Stimulated activated CD8-positive, alpha-beta memory T cell treated with anti-CD3 and anti-CD28 coated beads, Interleukin-12 subunit alpha, Interleukin-12 subunit beta, amount 100 ng/mL, for 4 hours (primary cell): ENCODE measurements around the gene NT5DC1.
"Not testable (repeated sequence)": the region's sequence is repeated elsewhere in the genome, so short reads cannot be mapped to it uniquely, and the experiment has no call there.

Source experiments
- DNase-seq: peaks from one replicate; pipeline ENCODE4 v3.0.0-alpha.2; 2020; ENCODE audit warnings: low read depth

The NT5DC1 gene

DNA sequence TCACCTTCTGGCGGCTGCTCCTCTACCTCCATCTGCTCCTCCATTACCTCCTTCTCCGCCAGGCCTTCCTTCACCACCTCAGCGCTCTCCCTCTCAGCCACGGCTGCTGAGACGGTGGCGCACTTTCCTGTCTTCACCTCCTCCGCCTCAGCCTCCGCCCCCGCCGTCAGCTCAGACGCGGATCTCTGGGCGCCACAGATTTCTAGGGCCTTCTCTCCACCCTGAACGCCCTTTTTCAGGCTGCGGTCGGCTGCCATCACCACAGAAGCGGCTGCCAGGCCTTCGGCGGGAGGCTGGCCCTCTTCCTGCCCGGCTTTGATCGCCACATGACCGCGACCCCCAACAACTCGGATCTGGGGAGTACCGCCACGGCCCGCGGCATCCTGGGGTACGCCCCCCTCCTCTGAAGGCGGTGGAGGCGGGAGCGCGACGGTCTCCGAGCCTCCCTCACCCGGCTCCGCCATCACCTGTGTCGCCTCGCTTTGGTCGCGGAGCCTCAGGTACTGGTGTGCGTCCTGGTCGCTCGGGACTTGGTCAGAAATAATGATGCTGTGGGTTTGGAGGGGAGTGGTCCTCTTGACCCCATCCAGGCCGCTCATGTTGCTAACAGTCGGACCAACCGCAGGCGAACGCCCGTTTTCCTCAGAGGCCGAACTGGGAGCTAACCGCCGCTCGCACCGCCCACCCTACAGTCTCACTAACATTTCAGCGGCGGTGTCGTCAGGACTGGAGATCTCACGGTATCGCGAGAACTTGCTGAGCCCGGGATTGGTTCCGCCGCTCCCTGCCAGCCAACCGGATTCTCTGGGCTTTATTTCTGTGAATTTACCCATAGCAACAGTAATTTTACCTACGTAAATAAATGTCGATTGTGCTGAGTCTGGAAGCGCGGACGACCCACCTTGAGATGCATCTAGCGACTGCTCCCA, 178.8 kb downstream of the NT5DC1 start, which contains the start of gene TSPYL1:
TSS of gene TSPYL1 (minus strand) at position 699 of the 929 bp plus-strand sequence. CDS start at position 599, 100 bp downstream.
- peak; percentile 88 for DNase-seq

GRCh38 chr6:116280161-116280932, 179.7 kb downstream of the NT5DC1 start:
- DNase-seq, result no peak

- no peak for DNase-seq
These were observed 180.3 kb downstream of the NT5DC1 start for GRCh38 chr6:116280933-116281316.

GRCh38 chr6:116282698-116283097, 182.0 kb downstream of the NT5DC1 start:
- no peak for DNase-seq

DNA sequence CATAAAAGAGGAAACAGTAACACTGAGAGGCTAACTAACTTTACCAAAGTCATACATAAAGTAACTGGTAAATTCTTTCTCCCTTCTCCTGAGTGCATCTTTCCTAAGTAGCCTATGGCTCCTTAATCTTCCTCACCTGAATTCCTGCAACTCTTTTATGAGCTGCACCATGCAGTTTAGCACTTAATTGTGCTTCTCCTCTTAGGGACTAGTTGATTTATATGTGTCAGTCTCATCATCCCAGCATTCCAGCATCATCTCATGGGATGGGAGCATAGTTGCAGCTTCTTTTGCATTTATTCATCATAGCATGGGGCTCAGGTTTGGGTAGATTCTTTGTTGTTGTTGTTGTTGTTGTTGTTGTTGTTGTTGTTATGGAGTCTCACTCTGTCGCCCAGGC, 182.5 kb downstream of the NT5DC1 start:
- no peak for DNase-seq

- DNase-seq, result not testable (repeated sequence)
These were observed 184.3 kb downstream of the NT5DC1 start for GRCh38 chr6:116284984-116285383.

DNA sequence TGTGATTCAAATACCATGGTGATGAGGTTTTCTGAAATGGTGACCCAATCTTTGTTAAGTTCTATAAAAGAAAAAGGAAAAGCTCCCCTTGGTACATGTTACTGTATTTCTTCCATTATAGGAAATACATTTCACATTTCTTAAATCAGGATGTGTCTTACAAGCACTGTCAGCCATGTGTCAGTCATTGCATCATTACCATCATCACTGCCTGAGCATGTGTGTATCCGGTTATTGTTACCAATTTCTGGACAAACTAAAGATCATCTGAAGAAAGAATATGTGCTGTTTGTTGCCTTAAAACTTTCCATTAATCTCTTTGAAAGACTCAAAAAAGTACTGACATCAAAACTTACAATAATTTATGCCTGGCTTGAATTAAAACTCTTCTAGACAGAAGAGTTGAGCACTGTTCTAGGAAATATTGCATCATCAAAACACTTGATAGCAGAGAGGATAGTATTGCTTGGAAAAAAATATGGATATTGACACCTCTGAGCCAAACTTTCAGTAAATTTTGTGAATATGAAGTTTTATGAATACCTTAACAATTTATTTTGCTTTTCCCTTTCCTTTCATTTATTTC, 186.2 kb downstream of the NT5DC1 start:
- DNase-seq, result no peak

GRCh38 chr6:116287689-116288282, 187.1 kb downstream of the NT5DC1 start:
- DNase-seq, result no peak

DNA sequence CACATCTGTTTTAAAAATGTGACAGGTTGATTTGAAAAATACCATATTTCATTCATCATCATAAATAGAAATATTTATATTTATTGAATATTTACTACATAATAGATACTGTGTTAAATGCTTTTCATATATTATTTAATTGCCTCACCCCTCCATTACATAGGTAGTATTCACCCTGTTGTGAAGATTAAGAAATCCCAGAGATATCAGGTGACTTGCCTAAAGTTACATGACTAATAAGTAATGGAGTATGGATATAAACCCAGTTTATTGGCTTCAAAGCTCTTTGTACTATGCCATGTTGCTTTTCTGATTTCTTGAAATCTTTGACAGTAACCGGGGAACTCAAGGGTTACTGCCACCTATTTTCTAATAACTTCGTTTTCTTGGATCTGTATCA, 189.2 kb downstream of the NT5DC1 start:
- DNase-seq, result no peak

DNA sequence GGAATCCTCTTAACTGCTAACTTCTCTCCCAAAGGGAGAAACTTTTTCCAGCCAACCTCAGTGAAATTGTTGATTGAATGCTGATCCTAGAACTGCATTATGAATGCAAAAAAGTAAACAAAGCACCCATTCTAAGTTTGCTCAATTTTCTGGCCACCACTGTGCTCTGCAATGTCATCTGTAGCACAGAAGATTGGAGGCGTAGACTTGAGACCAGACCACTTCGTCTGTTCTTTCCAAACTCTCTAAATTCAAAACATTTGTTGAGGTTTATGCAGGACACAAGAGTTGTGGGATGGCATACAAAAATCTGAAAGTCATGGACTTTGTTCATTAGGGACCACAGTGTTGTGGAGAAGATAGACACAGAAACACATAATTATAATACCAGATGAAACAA, 190.1 kb downstream of the NT5DC1 start:
- no peak for DNase-seq

- no peak for DNase-seq
These were observed 191.2 kb downstream of the NT5DC1 start for GRCh38 chr6:116291701-116292396.

- DNase-seq, result no peak
These were observed 191.9 kb downstream of the NT5DC1 start for GRCh38 chr6:116292553-116292952.

DNA sequence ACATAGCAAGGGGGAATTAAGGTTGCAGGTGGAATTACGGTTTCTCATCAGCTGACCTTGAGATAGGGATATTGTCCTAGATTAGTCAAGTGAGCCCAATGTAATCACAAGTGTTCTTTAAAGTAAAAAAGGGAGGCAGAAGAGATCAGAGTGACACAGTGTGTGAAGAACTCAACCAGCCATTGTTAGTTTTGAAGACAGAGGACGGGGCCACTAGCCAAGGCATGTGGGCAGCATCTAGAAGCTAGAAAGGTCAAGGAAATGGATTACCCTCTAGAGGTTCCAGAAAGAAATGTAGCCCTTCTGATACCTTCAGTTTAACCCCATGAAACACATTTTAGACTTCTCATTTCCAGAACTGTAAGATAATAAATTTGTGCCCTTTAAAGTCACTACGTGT, 197.6 kb downstream of the NT5DC1 start:
- no peak for DNase-seq

GRCh38 chr6:116298973-116299372, 198.3 kb downstream of the NT5DC1 start:
- DNase-seq, result no peak
